OCI-LY3 (cell line): ENCODE results near the gene NSMCE4A.
"Not testable (repeated sequence)": the region's sequence is repeated elsewhere in the genome, so short reads cannot be mapped to it uniquely, and the experiment has no call there.

Experiments
- H2AFZ ChIP-seq: fragments of 200-600, 300-600 bp; shearing (Covaris generic); 2 replicates; pipeline ENCODE4 v1.6.0; 2014; ENCODE audit warnings: antibody characterized with exemption, low read depth, low read length
- H3K27ac ChIP-seq: fragments of 200-600, 300-600 bp; sonication (generic); 2 replicates; pipeline ENCODE4 v1.5.1; 2014; ENCODE audit warnings: mild to moderate bottlenecking, low read length, moderate library complexity, mixed read lengths
- H3K27me3 ChIP-seq: fragments of 200-600, 300-600 bp; sonication (generic); 2 replicates; pipeline ENCODE4 v1.6.1; 2014; ENCODE audit warnings: low read depth, low read length, mixed read lengths
- H3K36me3 ChIP-seq: fragments of 200-600, 300-600 bp; sonication (generic); replicated peaks from 2 replicates; pipeline ENCODE3; 2014; ENCODE audit warnings: low read depth, low read length, mixed read lengths
- H3K4me1 ChIP-seq: fragments of 300-600, 200-600 bp; sonication (generic); 2 replicates; pipeline ENCODE4 v1.6.1; 2014; ENCODE audit warnings: low read length, mixed read lengths
- H3K4me2 ChIP-seq: fragments of 200-600, 300-600 bp; sonication (generic); 2 replicates; pipeline ENCODE4 v1.6.1; 2014; ENCODE audit warnings: low read length, mixed read lengths
- H3K4me3 ChIP-seq: fragments of 300-600, 200-600 bp; sonication (generic); 2 replicates; pipeline ENCODE4 v1.5.1; 2014; ENCODE audit warnings: antibody characterized with exemption, mild to moderate bottlenecking, low read length, moderate library complexity
- H3K79me2 ChIP-seq: fragments of 300-600, 200-600 bp; shearing (Covaris generic); 2 replicates; pipeline ENCODE4 v1.6.1; 2014; ENCODE audit warnings: mild to moderate bottlenecking, low read length, mixed read lengths
- H3K9ac ChIP-seq: fragments of 300-600, 200-600 bp; shearing (Covaris generic); 2 replicates; pipeline ENCODE4 v1.6.0; 2014; ENCODE audit warnings: mild to moderate bottlenecking, low read length, moderate library complexity
- H3K9me3 ChIP-seq: fragments of 200-600, 300-600 bp; shearing (Covaris generic); 2 replicates; pipeline ENCODE4 v1.6.1; 2014; ENCODE audit warnings: low read length, mixed read lengths; ENCODE audit not compliant: insufficient read depth
- H4K20me1 ChIP-seq: fragments of 200-600, 300-600 bp; sonication (generic); 2 replicates; pipeline ENCODE4 v1.6.1; 2016; ENCODE audit warnings: low read length, mixed read lengths; ENCODE audit not compliant: insufficient read depth
- CTCF ChIP-seq: fragments of 200-600, 300-600 bp; sonication (generic); IDR thresholded peaks from 2 replicates; pipeline ENCODE4 v1.5.1; 2014; ENCODE audit warnings: antibody characterized with exemption, low read length, low read depth
- EZH2phosphoT487 ChIP-seq: fragments of 200-600 bp; shearing (Covaris generic); IDR thresholded peaks from 2 replicates; pipeline ENCODE4 v1.6.1; 2018; ENCODE audit warnings: antibody characterized with exemption, mixed run types, low read depth

NSMCE4A gene

GRCh38 chr10:121974535-121975294 is at the start of gene NSMCE4A:
Gene NSMCE4A, minus strand, starts transcription at chr10:121975217. Its CDS starts 52 bp downstream, at chr10:121975165.
- Histone ChIP-seq H3K36me3 (peaks cover 2% of the 10 kb centered on the region), H3K27ac (peak within 1 kb of the TSS; percentile 84), H3K9ac (peak within 1 kb of the TSS; percentile 99), H3K9me3 (no peaks in the 10 kb centered on the region), H3K4me3 (peak within 1 kb of the TSS; percentile 86), H3K79me2 (peaks cover 24% of the 10 kb centered on the region), H3K4me1 (peaks cover 7% of the 10 kb centered on the region), H3K27me3 (no peaks in the 10 kb centered on the region), H3K4me2 (peak within 1 kb of the TSS; percentile 68), H4K20me1 (peaks cover 8% of the 10 kb centered on the region; the same call in 1 of the 2 replicates), H2AFZ (peak within 1 kb of the TSS; percentile 87)
- TF ChIP-seq CTCF (no peak; the same call in 1 of the 2 replicates), EZH2phosphoT487 (no peak)

- not testable (repeated sequence) for H3K9ac ChIP-seq, H4K20me1 ChIP-seq, H3K9me3 ChIP-seq, H3K4me1 ChIP-seq, H3K36me3 ChIP-seq, H3K4me2 ChIP-seq, H3K27me3 ChIP-seq, H3K4me3 ChIP-seq, H3K79me2 ChIP-seq, H2AFZ ChIP-seq, H3K27ac ChIP-seq
These were observed 48.2 kb upstream of the NSMCE4A start for GRCh38 chr10:122023257-122023656.

GRCh38 chr10:122022276-122022675 is 47.3 kb upstream of the NSMCE4A start:
- no peak overlapping the region for H3K4me2 ChIP-seq
- H3K27me3 ChIP-seq = no peaks in the 10 kb centered on the region
- H3K9me3 ChIP-seq = no peaks in the 10 kb centered on the region
- H3K9ac ChIP-seq = no peak overlapping the region
- H3K79me2 ChIP-seq = no peaks in the 10 kb centered on the region
- no peak overlapping the region for H3K4me3 ChIP-seq
- no peak overlapping the region for H2AFZ ChIP-seq
- TF ChIP-seq CTCF (no peak), EZH2phosphoT487 (no peak)
- H4K20me1 ChIP-seq = no peaks in the 10 kb centered on the region
- no peaks in the 10 kb centered on the region for H3K4me1 ChIP-seq
- H3K27ac ChIP-seq = no peak overlapping the region
- no peaks in the 10 kb centered on the region for H3K36me3 ChIP-seq

- Histone ChIP-seq H3K79me2 (no peaks in the 10 kb centered on the region), H3K27me3 (no peaks in the 10 kb centered on the region), H4K20me1 (no peaks in the 10 kb centered on the region), H3K36me3 (no peaks in the 10 kb centered on the region), H3K9me3 (no peaks in the 10 kb centered on the region), H3K4me2 (no peak overlapping the region), H3K4me1 (no peaks in the 10 kb centered on the region), H3K27ac (no peak overlapping the region), H3K4me3 (no peak overlapping the region), H2AFZ (no peak overlapping the region), H3K9ac (no peak overlapping the region)
- TF ChIP-seq EZH2phosphoT487 = no peak
- no peak for TF ChIP-seq CTCF
These were observed 46.8 kb upstream of the NSMCE4A start for GRCh38 chr10:122021828-122022227.
